Activated T-cell treated with anti-CD3 and anti-CD28 coated beads for 4 hours (primary cell): ENCODE data around the gene AHCTF1.
"Not testable (repeated sequence)": the region's sequence is repeated elsewhere in the genome, so short reads cannot be mapped to it uniquely, and the experiment has no call there.

Experiments used
- DNase-seq: peaks from one replicate; pipeline ENCODE4 v3.0.0-alpha.2; 2020

The AHCTF1 gene

DNA sequence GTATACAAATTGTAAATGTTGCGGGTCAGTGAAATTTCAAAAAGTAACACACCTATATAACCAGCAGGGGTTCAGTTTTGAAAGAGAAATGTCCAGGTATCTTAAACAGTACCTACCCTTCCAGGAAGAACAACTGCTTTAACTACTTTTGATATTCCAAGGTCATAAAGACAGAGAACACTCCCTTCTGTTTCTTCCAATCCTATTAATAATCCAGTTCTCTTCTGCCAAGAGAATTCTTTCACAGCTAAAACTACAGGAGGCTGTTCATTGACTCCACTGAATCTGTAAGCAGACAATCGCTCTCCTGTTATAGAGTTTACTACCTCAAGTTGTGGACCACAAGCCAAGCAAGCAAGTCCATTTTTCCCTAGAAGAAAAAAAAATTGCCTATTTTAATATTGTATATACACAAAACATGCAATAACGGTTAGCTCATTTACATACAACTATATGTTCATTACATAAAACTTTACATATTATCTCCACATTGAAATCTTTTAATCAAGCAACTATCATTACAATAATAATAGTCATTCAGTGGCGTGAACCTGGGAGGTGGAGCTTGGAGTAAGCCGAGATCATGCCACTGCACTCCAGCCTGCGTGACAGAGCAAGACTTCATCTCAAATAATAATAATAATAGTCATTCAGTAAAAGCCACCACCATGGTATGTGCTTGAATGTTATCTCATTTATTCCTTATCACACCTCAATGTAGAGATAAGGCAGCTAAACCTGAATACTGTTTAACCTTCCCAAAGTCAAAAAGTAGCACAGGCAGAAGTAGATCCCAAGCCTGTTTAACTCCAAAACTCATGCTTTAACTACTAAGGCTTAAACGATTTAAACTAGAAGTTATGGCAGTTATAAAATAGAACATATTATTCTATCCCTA, 15.5 kb downstream of the AHCTF1 start:
- not testable (repeated sequence) for DNase-seq

DNA sequence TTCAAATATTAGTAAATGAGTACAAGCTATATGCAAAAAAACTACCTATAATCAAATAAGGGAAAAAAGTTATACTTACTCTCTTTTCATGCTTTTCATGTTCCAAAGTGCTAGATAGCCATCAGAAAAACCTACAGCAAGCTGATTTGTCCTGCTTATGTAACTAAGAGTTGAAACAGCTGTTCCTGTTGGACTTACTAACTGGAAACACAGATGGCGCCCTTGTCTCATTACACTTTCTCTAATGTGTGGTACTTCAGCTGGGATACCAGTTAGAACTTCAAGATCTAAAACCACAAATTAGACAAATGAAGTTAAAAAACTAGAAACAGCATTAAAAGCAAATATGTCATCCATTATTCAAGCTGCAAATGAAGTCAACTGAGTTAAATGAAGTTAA, 24.3 kb downstream of the AHCTF1 start:
- DNase-seq = no peak

GRCh38 chr1:246906833-246907232, 24.9 kb downstream of the AHCTF1 start:
- no peak for DNase-seq

DNA sequence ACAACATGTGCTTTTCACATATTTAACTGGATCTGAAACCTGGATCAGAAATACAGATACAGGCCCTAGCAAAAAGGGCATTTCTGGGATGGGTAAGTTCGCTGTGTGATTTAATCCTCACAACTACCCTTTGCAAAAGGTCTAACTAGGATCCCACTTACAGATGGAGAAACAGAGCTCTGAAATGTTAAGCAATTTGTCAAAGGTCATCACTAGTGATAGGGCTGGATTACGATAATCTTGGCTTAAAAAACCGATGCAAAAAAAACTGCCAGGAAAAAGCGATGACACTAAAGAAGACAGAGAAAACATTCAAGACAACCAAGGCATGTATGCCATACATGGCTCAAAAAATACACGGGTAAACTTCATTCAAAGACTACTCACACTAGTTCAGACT, 29.9 kb downstream of the AHCTF1 start:
- DNase-seq = no peak

- DNase-seq = no peak
Observed at GRCh38 chr1:246897302-246897701, 34.4 kb downstream of the AHCTF1 start.

DNA sequence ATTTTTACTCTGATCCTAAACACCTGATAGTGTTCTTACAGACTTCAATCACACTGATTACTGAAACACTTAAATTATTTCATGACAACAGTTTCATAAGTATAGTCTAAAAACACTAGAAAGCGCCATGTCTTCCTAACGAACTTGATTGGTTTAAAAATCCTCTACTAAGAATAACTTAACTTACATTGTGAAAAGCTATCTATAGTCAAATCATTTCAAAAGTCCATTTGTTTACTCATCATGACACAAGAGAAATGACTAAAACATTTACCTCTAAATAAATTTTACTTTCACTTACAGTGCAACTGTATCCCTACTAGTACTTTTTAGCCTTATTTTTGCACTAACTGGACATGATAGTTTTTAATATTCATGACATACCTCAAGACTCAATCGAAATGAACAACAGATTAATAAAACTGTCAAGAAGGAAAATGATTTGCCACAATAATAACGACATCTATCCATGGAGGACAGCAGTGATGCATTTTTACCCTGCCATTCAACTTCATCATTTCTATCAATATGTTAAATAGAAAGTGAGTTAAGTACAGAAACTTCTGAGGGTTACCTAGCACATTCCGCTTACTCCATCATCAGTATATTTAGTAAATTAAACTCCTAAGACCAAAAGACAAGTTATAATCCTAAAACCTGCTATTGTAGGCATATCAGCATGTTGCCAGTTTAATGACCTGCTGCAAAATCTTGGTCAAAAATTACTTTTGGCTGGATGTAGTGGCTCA, 38.4 kb downstream of the AHCTF1 start:
- DNase-seq = no peak

GRCh38 chr1:246891105-246891504, 40.6 kb downstream of the AHCTF1 start:
- DNase-seq = no peak

- no peak for DNase-seq
Observed at GRCh38 chr1:246888522-246888921, 43.2 kb downstream of the AHCTF1 start.

DNA sequence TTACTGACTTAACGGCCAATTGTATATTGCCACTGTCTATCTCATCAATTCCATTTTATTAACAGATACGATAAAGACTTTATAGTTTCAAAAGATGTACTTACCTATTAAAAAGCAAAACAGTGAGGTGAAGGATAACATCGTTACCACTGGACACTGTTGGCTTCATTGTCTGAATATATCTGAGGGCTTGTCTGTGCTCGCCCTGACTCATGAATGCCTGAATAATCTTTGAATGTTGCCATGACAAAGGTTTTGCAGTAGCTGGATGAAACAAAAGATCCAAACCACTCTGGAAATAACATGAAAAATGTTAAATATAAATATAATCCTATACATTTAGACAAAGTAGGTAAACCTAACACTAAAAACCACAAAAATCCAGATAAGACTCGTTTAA, 46.4 kb downstream of the AHCTF1 start:
- not testable (repeated sequence) for DNase-seq

GRCh38 chr1:246878551-246878950, 53.2 kb downstream of the AHCTF1 start:
- DNase-seq = no peak

- DNase-seq = no peak
Observed at GRCh38 chr1:246876431-246876830, 55.3 kb downstream of the AHCTF1 start.

DNA sequence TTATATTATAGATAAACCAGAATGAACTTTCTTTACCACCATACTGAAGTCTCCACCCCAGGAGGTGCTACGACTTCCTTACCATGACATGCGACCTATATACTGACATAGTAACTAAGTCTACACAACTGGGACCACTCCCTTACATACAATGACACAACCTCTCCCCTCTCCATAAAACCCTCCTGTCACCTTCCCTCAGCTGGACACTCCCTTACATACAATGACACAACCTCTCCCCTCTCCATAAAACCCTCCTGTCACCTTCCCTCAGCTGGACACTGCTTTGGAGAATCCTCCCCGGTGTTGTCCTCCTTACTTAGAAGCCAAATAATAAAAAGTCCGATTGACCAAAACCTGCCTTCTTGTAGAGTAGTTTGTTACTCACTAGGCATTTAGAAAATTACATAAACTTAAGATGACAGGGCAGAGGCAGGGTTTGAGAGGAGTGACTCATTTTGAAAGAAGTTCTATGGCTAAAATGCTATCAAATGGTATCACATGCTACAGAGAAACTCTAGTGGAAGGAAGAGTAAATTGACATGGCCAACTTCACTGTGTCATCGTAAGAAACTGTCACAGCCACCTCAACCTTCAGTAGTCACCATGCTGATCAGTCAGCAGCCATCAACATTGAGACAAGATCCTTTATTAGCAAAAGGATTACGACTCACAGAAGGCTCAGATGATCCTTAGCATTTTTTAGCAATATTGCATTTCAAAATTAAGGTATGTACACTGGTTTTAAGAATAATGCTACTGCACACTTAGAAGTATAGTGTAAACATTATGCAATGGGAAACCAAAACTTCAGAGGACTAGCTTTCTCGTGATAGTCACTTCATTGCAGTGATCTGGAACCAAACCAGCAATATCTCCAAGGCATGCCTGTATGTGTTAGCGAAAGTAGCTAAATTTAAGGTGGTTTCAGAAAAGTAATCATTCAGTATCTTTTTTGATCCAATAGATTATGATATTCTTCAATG, 56.4 kb downstream of the AHCTF1 start:
- DNase-seq = no peak

GRCh38 chr1:246865921-246866320, 65.8 kb downstream of the AHCTF1 start:
- DNase-seq = no peak

DNA sequence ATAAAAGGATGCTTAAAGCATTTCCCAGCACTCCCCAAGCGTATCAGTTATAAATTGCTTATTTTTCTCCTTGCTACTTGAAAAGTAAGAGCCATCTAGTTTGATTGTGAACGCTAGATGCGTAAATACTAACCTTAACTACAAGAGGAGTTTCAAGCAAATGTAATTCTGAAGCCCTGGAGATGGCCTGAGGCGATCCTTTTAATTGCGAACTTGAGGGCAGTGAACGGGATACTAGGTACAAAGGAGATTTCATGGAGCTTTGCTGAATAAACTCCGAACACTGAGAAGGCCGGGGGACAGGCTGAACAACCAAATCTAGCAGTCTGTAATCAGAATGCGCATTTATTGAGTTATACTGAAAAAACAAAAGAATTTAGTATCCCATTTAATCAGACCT, 68.0 kb downstream of the AHCTF1 start:
- DNase-seq = not testable (repeated sequence)

- no peak for DNase-seq
Observed at GRCh38 chr1:246860401-246860800, 71.3 kb downstream of the AHCTF1 start.

DNA sequence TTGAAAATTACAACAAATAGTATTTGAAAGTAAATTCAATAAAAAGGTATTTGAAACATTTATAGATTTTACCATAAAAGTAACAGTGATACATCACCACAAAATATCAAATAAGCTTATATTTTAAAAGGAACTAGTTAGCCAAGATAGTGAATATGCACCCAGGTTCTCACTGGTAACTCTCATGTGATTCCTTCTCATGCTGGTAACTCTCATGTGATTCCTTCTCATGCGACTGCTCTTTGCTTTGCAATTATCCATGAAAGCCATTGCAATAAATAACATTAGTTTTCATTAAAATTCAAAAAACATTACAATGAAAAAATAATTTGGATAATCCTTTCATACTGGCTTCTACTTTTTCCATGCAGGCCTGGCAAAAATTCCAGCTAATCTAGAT, 75.4 kb downstream of the AHCTF1 start:
- DNase-seq = no peak

- DNase-seq = not testable (repeated sequence)
Observed at GRCh38 chr1:246850640-246851039, 81.1 kb downstream of the AHCTF1 start.

- no peak for DNase-seq
Observed at GRCh38 chr1:246843876-246844275, 87.9 kb downstream of the AHCTF1 start.

DNA sequence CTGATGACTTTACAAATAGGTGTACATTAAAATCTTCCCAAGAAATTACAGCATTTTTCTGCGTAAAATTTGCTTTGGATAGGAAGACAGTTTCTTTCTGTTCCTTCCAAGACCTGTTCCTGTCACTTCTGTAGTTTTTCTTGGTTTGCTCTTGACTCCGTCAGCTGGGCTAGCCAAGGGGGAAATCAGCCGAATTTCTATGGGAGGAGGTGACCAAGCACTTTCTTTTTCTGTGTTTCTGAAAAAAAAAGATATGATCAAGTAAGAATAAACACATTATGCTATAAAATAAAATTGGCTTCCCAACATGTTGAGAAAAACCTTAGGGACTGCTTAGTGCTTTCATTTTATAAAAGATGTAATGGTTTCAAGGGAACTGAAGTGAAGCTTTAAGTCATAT, 91.0 kb downstream of the AHCTF1 start:
- not testable (repeated sequence) for DNase-seq

GRCh38 chr1:246838118-246838456, 93.7 kb downstream of the AHCTF1 start:
- DNase-seq = no peak

- no peak for DNase-seq
Observed at GRCh38 chr1:246837418-246838117, 94.2 kb downstream of the AHCTF1 start.

DNA sequence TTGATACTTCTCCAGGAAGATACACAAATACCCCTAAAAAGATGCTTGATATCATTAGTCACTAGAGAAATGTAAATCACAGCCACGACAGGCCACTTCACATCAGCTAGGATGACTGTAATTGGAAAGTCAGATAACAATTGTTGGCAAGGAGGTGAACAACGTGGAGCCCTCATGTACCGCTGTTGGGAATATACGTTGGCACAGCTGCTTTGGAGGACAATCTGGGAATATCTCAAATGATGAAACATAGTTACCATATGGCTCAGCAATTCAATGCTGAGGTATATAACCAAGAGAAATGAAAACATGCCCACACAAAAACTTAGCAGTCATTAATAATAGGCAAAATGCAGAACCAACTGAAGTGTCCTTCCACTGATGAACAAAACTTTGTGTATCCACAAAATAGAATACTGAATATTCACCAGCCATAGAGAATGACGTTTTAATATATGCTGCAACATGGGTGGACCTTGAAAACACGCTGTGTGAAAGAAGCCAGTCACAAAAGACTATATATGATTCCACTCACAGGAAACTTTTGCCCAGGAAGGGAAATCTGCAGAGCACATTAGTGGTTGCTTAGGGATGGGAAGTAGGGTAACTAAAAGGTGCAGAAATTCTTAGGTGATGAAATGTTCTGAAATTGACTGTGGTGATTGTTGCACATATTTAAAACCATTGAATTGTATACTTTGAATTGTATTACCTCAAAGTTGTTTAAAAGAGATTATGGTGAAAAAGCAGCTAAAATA, 95.4 kb downstream of the AHCTF1 start:
- DNase-seq = no peak
